Activated CD4-positive, alpha-beta T cell treated with anti-CD3 and anti-CD28 coated beads, Interleukin-2, amount 50 U/mL, for 1 hour (primary cell): Measurements from ENCODE around the gene MYO6.

Source experiments
- DNase-seq: peaks from one replicate; pipeline ENCODE4 v3.0.0-alpha.2; 2020

The MYO6 gene

DNA sequence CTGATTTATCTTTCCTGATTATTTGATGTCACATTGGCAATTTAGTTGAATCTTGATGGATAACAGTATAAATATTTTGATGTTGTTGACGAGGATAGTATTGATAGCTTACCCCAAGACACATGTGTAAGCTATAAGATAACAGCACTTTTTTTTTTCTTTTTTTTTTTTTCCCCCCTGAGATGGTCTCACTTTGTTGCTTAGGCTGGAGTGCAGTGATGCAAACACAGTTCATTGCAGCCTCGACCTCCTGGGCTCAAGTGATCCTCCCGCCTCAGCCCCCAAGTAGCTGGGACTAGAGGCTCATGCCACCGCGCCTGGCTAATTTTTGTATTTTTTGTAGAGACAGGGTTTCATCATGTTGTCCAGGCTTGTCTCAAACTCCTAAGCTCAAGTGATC, 21.8 kb downstream of the MYO6 start:
- DNase-seq, result no peak

DNA sequence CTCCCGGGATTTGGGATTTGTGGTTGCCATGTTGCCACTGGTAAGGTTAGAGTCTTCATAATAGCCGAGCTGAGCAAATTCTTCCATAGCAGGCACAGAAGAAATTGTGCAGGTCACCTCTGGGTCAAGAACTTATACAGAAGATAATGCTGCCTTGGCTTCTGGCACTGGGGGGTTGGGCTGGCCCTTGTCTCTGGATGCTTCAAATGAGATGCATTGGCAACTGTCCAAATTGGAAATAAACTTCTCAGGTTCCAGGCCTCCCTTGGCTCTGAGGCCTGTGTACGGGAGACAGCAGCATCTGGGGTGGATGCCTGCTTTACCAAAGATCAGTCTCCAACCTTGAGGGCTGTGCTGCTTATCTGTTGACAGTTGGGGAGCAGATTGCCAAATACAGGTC, 26.2 kb downstream of the MYO6 start:
- DNase-seq, result no peak

DNA sequence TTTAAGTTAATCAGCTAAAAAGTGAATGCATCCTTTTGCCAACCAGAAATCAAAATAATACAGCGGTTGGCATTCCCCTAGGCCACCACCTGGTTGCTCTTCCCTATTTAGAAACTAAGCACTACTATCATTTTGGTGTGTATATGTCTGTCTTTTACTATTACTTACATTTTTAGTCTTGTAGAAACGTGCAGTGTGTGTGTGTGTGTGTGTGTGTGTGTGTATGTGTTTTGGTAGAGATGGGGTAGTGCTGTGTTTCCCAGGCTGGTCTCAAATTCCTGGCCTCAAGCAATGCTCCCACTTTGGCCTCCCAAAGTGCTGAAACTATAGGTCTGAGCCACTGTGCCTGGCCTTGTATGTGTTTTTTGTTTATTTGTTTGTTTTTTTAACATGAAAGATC, 27.4 kb downstream of the MYO6 start:
- no peak for DNase-seq

DNA sequence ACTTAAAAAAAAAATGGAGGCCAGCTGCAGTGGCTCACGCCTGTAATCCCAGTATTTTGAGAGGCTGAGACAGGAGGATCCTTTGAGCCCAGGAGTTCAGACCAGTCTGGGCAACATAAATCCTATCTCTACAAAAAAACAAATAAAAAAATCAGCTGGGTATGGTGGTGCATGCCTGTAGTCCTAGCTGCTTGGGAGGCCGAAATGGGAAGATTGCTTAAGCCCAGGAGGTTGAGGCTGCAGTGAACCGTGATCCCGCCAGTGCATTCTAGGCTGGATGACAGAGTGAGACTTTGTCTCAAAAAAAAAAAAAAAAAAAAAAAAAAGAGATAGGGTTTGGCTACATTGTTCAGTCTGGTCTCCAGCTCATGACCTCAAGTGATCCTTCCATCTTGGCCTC, 29.7 kb downstream of the MYO6 start:
- no peak for DNase-seq

DNA sequence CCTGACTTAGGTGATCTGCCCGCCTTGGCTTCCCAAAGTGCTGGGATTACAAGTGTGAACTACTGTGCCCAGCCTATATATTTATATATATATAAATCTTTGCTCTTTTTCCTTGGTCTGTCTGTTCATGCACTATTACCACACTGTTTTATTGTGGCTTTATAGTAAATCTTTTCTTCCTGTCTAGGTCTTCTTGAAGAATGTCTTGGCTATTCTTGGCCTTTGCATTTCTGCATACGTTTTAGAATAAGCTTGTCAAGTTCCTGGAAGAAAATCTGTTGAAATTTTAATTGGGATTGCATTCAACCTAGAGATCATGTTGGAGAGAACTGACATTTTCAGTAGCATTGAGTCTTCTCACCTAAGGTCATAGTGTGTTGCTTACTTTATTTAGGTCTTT, 37.1 kb downstream of the MYO6 start:
- DNase-seq, result no peak

DNA sequence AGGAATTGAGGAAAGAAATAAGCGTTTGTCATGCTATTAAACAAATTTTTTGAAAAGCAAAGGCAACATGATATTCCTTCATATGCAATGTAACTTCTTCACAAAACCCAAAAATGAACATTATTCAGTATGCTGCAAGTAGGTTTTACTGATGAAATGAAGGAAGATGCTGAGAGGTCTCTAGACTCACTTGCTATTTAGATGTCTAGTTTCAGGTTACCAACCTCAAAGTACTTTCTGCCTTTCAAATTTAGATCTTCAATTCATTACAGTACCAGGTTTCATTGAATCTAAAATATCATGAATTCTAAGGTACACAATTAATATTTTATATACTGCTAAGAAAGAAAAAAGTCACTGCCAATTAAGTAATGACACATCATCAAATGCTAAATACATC, 39.9 kb downstream of the MYO6 start:
- no peak for DNase-seq

DNA sequence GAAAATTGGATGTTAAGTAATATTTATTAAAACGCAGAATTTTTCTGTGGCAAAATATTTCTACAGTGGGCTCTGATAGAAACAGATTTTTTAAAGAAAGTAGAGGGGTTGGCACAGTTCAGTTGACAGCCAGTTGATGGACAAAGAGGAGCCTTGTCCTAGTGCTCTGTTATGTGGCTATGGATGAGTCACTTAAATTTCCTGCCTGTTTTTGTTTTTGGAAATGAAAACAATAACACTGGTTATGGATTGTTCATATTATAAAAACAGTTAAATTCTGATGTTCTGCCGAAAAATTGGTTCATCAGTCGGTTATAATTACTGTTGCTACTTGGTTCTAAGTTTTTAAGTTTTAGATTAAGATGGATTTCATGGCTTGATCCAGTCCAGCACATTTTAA, 42.8 kb downstream of the MYO6 start:
- no peak for DNase-seq

DNA sequence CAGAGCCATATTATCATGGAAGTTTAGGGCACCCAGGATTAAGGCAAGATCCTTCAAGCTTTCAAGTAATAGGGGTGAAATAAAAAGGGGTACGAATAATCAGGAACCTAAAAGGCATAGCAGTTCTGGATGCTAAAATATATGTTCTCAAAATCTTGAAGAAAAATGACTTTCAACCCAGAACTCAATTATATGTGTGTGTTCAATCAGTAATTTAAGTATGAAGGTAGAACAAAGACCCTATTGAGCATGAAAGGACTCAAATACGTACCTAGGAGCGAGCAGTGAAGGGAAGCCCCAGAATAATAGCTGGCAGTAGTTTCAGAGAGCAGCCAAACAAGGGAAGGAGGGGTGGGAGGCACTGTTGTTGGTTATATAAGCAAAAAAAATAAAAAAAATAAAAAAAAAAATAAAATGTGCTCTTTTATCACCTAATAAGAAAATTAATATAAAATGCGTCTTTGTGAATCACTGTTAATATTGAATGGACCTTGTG, 45.4 kb downstream of the MYO6 start:
- no peak for DNase-seq

DNA sequence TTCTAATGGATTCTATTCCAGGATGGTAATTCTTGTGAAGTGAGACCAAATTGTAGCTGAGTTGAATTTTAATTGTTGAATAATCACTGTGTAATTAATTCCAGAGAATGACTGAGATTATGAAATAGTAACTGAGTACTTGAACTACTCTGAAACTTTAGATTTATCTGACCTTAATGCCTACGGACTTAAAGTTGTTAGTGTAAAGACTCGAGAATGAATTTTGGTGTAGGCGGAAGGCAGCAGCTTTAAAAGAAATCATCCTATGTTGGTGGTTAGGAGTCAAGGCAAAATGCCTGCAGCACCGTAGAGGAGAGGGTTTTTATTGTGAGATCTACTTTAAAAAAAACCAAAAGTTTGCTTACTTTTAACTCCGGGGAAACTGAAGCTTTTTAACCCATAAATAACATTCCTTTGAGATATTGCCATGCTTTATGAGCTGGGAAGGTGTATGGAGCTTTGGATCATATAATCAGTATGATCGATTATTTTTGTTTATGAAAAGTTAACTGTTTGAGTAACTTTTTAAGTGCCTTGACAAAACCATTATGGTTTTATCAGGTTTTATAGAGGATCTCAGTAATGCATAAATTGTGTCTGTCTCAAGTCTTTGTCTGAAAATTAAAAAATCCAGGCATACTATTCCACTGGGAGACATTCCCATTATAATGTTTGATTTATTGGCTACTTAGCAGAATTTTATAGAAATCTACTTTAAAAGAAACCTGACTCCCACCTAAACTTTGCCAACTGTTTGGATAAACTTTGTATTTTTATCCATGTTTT, 46.1 kb downstream of the MYO6 start:
- no peak for DNase-seq

DNA sequence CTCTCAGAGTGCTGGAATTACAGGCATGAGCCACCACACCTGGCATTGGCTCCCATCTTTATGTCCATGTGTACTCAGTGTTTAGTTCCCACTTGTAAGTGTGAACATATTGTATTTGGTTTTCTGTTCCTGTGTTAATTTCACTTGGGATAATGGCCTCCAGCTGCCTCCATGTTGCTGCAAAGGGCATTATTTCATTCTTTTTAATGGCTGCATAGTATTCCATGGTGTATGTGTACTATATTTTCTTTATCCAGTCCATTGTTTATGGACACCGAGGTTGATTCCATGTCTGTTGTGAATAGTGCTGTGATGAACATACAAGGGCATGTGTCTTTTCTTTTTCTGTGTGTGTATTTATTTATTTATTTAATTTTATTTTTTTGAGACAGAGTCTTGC, 47.7 kb downstream of the MYO6 start:
- no peak for DNase-seq

DNA sequence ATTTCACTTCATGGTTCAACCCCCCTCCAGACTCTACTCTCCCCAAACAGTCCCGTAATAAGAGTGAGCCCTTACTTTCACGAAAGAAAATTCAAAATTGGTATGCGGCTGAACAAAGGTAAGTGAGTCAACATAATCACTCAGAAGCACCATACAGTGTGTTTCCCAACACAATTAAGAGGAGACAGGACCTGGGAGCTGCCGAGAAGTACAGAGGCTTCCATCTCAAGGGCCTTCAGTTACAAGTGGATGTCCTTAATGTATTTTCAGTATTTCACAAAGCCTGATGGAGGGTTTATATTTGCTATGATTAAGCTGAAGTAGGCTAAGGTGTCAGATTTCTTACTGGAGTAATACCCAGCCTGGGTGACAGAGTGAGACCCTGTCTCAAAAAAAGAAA, 51.1 kb downstream of the MYO6 start:
- DNase-seq, result no peak

DNA sequence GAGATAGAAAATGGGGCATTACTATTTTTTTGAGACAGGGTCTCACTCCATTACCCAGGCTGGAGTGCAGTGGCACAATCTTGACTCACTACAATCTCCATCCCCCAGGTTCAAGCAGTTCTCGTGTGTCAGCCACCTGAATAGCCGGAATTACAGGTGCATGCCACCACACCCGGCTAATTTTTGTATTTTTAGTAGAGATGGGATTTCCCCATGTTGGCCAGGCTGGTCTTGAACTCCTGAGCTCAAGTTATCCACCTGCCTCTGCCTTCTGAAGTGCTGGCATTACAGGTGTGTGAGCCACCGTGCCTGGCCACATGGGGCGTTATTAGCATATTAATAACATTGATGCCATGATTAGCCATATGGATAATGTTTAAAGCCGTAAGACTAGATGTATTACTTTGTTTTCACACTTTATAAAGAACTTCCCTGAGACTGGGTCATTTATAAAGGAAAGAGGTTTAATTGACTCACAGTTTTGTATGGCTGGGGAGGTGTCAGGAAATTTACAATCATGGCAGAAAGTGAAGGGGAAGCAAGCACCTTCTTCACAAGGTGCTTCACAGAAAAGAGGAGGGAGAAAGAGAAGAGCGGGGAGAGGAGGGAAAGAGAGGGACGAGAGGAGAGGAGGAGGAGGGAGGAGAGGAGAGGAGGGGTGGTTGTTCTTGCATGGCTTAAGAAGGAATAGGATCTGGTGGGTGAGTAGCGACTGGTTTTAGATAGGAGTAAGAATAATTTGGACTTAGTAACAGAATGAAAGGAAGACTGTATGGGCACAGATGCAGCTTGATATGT, 51.9 kb downstream of the MYO6 start:
- DNase-seq, result no peak

DNA sequence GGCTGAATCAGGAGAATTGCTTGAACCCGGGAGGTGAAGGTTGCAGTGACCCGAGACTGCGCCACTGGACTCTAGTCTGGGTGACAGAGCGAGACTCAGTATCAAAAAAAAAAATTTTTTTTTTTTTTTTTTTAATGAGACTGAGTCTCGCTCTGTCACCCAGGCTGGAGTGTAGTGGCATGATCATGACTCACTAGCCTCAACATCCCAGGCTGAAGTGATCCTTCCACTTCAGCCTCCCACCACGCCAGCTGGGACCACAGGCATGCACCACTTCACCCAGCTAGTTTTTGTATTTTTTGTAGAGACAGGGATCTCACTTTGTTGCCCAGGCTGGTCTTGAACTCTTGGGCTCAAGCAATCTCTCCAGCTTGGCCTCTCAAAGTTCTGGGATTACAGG, 53.3 kb downstream of the MYO6 start:
- DNase-seq, result no peak

DNA sequence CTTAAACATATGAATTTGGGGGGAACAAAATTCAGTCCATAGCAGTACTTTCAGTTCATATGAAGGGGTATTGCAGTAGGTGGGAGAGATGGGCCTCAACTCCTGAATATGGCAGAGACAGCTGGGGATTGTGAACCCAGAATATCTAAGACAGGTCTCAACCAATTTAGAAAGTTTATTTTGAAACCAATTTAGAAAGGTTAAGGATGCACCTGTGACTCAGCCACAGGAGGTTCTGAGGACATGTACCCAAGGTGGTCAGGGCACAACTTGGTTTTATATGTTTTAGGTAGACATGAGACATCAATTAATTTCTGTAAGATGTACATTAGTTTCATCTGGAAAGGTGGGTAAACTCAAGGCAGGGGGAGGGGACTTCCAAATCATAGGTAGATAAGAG, 59.5 kb downstream of the MYO6 start:
- DNase-seq, result no peak

DNA sequence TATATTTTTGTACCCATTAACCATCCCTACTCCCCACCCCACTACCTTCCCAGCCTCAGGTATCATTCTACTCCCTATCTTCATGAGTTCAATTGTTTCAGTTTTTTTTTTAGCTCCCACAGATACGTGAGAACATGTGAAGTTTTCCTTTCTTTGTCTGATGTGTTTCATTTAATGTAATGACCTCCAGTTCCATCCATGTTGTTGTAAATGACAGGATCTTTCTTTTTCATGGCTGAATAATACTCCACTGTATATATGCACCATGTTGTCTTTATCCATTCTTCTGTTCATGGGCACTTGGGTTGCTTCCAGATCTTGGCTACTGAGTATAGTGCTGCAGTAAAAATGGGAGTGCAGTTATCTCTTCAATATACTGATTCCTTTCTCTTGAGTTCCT, 63.5 kb downstream of the MYO6 start:
- DNase-seq, result no peak

DNA sequence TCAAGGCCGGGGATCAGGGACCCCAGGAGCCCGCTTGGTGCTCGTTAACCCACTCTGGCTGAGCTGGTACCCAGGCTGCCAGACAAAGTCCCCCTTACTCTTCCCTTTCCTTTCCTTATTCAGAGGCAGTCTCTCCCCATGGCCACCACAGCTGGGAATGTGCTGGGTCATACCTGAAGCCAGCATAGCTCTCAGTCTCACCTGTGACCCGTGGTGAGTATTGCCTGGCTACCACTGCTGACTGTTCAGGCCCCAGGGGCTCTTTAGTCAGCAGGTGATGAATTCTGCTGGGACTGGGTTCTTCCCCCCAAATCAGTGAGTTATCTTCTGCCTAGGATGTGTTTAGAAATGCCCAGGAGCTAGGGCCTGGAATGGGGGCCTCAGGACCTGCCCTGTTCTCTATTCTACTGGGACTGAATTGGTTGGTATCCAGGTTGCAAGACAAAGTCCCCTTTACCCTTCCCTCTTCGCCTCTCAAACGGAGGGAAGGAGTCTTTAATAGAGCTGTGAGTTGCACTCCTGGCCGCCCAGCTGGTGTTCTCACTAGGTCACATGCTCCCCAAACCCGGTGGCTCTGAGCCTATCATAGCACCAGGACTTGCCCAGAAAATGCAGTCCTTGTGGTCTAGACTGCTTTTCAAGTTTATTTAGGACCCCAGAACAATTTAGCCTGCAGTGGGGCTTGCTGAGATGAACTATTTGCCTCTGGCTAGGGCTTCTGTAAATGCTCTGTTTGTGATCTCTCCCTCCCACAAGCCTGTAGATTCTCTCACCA, 64.6 kb downstream of the MYO6 start:
- no peak for DNase-seq

DNA sequence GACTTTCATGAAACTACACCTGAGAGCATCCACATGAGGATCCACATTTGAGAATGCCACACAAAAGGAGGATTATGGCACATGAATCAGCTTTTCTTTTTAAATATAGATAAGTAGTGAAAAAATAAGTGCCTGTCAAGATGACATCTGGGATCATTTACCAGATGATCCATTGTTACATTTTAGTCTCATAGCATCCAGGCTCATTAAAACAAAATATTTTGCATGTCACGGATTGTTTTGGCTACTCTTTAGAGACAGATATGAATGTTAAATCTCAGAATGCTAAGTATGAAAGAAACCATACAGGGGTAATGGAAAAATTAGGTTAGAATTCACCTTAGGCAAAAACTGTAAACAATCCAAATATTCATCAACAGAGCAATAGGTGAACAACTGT, 66.7 kb downstream of the MYO6 start:
- no peak for DNase-seq

DNA sequence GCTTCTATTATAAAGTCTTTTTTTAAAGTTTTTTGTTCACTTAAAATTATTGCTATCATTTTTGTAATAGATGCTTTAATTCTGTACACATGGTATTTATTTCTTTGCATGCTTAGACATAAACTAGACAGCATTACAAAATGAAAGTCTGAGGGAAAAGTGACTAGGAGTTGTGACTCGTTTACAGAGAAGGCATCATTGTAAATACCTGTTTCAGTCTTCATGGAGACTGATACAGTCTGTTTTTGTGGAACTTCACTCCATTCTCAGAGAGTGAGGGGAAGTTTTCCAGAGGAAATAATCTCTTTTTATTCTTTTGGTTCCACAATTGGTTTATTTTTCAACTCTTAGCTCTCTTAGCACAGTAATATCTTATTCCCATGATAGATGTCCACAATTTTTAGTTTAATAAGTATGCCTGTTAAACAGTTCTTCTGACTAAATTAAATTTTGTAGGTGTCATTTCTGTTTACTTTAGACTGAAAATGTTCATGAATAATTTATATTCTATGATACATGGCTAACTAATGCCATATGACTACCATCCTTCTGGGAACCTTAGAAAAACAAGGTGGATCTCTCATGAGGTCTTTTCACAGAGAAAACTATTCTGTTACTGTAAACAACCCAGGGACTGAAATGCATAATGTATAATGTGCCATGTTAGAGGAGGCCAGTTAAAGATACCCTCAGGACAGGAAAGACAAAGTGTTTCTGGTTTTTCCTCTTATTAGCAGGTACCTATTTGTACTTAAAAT, 69.2 kb downstream of the MYO6 start:
- no peak for DNase-seq

DNA sequence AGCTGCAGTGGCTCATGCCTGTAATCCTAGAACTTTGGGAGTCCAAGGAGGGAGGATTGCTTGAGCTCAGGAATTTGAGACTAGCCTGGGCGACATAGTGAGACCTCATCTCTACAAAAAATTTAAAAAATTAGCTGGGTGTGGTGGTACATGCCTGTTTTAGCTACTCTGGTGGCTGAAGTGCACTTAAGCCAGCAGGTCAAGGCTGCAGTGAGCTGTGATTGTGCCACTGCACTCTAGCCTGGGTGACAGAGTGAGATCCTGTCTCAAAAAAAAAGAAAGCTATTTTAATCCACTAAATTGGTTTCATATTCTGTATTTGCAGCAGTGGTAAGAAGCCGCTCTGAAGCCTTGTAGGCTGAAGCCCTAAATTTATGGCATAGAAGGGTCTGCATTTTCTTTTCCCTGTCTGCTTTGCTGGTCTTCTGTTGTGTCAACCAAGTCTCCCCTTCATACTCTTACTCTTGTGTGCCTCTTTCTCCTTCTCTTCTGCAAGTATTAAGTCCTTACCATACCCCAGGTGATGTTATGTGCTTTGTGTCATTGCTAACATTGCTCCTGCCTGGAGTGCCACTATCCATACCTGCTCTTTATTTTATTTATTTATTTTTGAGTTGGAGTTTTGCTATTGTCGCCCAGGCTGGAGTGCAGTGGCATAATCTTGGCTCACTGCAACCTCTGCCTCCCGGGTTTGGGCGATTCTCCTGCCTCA, 70.9 kb downstream of the MYO6 start:
- no peak for DNase-seq

DNA sequence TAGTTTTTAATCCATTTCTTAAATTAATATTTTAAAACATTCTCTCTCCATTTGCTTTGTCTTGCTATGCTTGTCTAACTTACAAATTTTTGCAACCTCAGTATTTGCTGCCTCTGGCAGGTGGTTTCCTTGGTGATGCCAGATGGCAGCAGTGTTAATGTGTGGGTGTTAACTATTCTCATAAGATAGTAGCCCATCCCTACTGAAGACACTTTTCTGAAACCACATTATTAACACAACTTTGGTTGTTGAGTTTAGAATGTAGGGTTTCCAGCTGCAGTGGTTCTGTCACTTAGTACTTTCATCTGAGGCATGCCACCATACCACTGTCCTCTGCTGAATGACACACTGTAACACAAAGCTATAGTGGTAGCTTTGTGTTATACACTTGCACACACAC, 75.1 kb downstream of the MYO6 start:
- DNase-seq, result no peak

DNA sequence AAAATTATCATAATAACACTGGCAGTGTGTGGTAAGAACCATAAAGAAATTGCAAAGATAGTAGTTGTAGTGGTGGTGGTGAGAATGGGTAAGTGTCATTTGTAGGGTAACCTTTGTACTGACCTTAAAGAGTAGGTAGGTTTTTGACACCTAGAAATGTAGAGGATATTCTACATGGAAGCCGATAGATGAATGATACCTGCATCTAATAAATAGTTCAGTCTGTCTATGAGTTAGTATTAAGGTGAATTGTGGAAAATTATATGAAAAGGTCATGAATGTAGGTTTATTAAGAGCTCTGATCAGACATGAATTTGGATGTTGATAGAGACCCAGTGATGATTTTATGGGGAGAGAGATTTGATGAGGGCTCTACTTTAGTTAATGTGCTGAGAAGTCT, 78.1 kb downstream of the MYO6 start:
- DNase-seq, result no peak
